Left renal pelvis (tissue), 4 donors: ENCODE measurements around the gene CARMIL3. TPM values are rescaled to one million over a fixed set of nuclear protein-coding genes. Genes with fewer than 3 reads are reported as not detected.
"Not testable (repeated sequence)": the region's sequence is repeated elsewhere in the genome, so short reads cannot be mapped to it uniquely, and the experiment has no call there.

Experiments
- DNase-seq, 4 donors: peaks; one replicate each; pipeline ENCODE4 v3.0.0-alpha.2; 2013; ENCODE audit warnings: low read depth in 4 of 4, low spot score in 3 of 4
- polyA plus RNA-seq, 4 donors: library from polyadenylated mRNA; unstranded; fragments of 120-200 nt; gene quantifications; one replicate each; pipeline ENCODE4 v1.2.1, GENCODE V29; 2013; ENCODE audit not compliant: insufficient read length in 4 of 4

The CARMIL3 gene
- polyA plus RNA-seq, 4 donors: 1.2 to 2.0 (median 1.8) TPM

- DNase-seq: not testable (repeated sequence)
Observed at GRCh38 chr14:24036963-24037657, 14.7 kb upstream of the CARMIL3 start.

- DNase-seq: no peak
Observed at GRCh38 chr14:24037658-24038037, 14.2 kb upstream of the CARMIL3 start.

DNA sequence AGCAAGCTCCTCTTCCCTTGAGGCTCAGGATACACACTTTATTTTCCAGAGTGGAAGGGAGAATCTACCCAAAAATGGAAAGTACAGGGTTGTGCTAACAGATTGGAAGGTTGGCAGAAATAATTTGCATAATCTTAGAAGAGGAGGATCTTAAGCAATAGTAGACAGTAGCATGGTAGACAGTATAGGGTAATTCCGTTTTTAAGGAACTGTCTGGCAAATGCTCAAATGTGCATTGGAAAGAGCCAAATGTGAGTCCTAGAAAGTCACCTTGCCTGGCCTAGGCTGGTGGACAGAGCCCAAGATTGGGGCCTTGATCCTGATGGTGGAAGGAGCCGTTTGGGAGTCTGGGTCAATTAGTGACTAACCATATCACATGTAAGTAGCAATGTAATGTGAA is 13.1 kb upstream of the CARMIL3 start:
- no peak for DNase-seq

GRCh38 chr14:24040692-24041091 is 11.1 kb upstream of the CARMIL3 start:
- DNase-seq: no peak

- DNase-seq: no peak
Observed at GRCh38 chr14:24042746-24043145, 9.1 kb upstream of the CARMIL3 start.

DNA sequence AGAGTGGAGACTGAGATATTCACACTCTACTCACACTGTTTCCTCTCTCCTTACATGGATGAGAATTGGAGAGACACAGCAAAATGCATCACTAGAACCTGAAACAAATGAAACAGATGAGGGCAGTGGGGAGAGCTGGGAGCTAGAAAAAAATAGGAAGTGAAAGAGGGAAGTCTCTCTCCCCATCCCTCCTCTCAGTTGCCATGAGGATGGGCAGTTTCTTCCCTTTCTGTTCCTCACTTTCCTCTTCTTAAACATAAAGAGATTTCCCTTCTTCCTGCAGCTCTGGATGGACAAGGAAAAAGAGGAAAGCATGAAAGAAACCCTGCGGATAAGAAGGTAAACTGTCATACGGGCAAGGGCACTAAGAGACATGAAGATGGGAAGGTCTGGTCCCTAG is 2.8 kb upstream of the CARMIL3 start:
- not testable (repeated sequence) for DNase-seq

- not testable (repeated sequence) for DNase-seq
Observed at GRCh38 chr14:24050753-24051152, 1.1 kb upstream of the CARMIL3 start.

GRCh38 chr14:24051176-24051788 is 527 bp upstream of the CARMIL3 start:
- DNase-seq: no peak

DNA sequence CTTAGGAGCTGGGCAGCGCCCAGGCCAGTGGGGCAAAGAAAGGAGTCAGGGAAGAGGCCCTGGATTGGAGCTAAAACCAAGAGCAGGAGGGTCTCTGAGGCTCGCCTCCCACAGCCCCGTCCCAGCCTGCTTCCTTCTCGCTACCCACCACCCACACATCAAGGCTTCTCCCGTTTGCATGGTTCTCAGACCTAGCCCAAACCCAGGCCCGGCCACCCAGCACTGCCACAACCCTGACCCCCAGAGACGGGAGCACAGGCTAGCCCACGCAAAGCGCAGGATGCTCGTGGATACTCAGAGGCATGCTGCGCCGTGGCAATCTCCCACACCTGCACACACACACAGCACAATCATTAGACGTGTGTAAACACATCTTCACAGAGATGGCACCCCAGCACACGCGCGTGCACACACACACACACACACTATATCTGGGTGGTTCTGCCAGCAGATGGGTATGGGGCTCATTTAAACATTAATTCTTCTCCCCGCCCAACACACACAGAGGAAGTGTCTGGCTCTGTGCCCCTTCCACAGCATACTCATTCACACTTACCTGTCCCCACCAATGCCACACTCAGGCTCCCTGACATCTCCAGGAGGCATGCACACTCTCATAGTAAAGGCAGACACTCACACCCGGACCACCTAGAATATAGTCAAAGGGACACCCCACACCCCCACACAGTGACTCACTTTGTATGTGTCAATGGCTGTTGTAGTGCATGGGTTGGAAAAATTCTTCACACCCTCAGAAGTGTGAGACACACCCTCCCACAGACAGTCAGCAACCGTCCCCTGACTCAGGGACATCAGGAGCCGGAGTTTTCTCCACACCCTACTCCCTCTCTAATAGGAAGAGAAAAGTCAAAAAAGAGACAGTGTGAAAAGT is 1.1 kb downstream of the CARMIL3 start:
- DNase-seq: no peak

DNA sequence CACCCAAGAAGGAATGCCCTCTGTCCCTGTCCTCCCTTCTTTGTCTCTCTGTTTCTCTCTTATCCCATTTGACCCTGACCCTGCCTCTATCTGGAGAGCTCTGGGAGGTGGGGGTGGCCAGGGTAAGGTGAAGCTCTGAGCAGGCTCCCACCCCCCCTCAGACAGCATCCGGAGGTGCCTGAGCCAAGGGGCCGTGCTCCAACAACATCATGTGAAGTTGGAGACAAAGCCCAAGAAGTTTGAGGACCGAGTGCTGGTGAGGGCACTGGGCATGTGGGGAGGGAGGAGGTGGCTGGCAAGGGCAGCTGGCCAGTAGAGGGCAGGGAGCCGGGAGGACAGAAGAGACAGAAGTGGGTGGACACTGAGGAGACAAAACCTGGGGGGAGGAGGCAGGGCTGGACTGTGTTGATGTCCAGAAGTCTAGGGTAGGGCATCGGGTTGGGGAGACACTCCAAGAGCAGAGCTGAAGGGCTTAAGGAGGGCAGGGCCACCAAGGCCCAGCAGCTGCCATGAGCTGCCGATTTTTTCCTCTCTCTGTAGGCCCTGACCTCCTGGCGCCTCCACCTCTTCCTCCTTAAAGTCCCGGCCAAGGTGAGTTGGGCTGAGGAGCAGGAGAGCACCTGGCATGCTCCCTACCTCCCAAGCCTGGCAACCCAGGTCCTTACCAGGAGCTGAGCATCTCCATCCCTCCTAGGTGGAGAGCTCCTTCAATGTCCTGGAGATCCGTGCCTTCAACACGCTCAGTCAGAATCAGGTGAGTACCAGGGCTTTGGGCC is 1.9 kb downstream of the CARMIL3 start:
- DNase-seq: no peak

GRCh38 chr14:24054324-24054641 is 2.5 kb downstream of the CARMIL3 start:
- DNase-seq: no peak

DNA sequence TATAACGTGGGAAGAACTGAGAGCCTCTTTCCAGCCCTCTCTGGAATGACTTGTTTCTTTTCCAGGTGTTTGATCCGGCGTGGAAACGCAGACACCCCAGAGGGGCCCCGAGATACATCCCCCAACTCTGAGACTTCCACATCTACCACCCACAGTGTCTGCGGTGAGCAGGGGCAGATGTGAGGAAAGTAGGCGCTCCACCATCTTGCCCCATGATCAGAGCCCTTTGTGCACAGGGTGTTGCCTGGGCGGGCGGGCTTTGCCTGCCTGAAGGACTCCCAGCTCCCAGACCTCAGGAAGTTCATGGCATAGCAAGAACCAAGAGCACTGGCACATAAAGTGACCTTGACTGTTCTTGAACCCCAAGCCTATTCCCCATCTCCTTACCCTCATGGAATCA is 2.8 kb downstream of the CARMIL3 start:
- DNase-seq: no peak

GRCh38 chr14:24055971-24056799 is 4.4 kb downstream of the CARMIL3 start:
- DNase-seq: no peak

- no peak for DNase-seq
Observed at GRCh38 chr14:24056800-24057184, 5.0 kb downstream of the CARMIL3 start.

DNA sequence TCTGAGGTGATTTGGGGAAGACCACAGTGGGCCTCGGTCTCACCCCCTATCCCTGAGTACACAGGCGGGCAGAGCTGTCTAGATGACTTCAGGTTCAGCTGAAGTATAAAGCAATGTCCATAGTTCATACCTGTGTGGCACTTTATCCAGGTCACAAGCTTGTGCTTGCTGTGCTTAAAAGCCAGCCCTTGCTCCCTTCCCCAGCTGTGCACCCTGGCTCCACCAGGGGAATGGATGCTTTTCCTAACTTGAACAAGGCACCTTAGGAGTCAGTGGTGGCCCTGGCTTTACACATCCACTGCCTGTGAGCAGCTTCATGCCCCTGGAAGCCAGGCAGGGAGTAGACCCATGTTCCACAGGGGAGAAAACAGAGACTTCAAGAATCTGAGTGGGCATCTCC is 5.5 kb downstream of the CARMIL3 start:
- DNase-seq: no peak

- DNase-seq: no peak
Observed at GRCh38 chr14:24057867-24058259, 6.1 kb downstream of the CARMIL3 start.

- DNase-seq: peak in 2 of 4 donors; percentile 61 to 80
Observed at GRCh38 chr14:24058260-24058950, 6.6 kb downstream of the CARMIL3 start.

DNA sequence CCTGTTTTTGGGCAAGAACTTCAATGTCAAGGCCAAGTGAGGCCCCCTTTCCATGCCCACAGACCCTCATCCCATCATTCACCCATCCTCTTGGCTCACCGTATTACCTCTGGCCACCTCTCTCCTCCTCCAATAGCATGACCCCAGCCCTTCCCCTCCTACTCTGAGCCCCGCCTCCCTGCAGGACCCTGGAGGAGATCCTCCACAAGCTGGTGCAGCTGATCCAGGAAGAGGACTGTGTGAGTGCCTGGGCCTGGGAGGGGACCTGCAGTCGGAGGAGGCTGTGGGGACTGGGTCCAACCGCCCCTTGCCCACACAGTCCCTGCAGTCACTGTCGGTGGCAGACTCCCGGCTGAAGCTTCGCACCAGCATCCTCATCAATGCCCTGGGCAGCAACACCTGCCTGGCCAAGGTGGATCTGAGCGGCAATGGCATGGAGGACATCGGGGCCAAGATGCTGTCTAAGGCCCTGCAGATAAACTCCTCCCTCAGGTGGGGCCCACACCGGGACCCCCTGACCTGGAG is 7.2 kb downstream of the CARMIL3 start:
- DNase-seq: no peak

- no peak for DNase-seq
Observed at GRCh38 chr14:24059841-24060388, 8.1 kb downstream of the CARMIL3 start.
